Panc1 (cell line): Measurements from ENCODE around the gene PRMT6.

Source experiments
- POLR2AphosphoS5 ChIP-seq: IDR thresholded peaks from 2 replicates; pipeline ENCODE4 v1.6.1; 2012; ENCODE audit warnings: mild to moderate bottlenecking, low read depth, low read length, moderate library complexity
- SIN3A ChIP-seq: IDR thresholded peaks from 2 replicates; pipeline ENCODE4 v1.6.1; 2012; ENCODE audit warnings: low read depth, mild to moderate bottlenecking, low read length, moderate library complexity, borderline replicate concordance; ENCODE audit not compliant: insufficient read depth
- TCF7L2 ChIP-seq: IDR thresholded peaks from 2 replicates; pipeline ENCODE4 v1.6.1; 2011; ENCODE audit warnings: mild to moderate bottlenecking, low read depth, low read length, inconsistent platforms
- TF ChIP-seq, protein P1 (sequence below): fragments of 450-650 bp; IDR thresholded peaks from 2 replicates; pipeline ENCODE4 v1.5.1; 2017; ENCODE audit warnings: mild to moderate bottlenecking

DNA sequence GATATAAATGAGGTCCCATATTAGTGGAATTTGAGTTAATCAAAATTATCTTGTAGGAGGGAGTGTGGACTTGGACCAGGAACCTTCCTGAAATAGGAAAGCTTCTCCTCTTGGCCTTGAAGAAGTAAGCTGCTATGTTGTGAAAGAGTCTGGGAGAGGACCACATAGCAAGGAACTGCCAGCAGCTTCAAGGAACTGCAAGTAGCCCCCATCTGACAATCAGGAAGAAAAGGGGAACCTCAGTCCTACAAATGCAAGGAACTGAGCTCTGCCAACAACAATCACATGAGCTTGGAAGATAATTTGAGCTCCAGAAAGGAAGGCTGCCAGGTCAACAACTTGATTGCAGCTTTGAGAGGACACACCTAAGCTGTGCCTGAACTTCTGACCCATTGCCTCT is 8.2 kb upstream of the PRMT6 start:
- TF ChIP-seq SIN3A (no peak), TCF7L2 (no peak), POLR2AphosphoS5 (no peak)
- TF ChIP-seq, protein P1, sequence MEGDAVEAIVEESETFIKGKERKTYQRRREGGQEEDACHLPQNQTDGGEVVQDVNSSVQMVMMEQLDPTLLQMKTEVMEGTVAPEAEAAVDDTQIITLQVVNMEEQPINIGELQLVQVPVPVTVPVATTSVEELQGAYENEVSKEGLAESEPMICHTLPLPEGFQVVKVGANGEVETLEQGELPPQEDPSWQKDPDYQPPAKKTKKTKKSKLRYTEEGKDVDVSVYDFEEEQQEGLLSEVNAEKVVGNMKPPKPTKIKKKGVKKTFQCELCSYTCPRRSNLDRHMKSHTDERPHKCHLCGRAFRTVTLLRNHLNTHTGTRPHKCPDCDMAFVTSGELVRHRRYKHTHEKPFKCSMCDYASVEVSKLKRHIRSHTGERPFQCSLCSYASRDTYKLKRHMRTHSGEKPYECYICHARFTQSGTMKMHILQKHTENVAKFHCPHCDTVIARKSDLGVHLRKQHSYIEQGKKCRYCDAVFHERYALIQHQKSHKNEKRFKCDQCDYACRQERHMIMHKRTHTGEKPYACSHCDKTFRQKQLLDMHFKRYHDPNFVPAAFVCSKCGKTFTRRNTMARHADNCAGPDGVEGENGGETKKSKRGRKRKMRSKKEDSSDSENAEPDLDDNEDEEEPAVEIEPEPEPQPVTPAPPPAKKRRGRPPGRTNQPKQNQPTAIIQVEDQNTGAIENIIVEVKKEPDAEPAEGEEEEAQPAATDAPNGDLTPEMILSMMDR = no peak
